ENCODE measurements around the gene S100A2. TPM values are rescaled to one million over a fixed set of nuclear protein-coding genes. Genes with fewer than 3 reads are reported as not detected.
A peak's percentile ranks its signal among the peaks of the same experiment; 100 is the strongest.
"Not testable (repeated sequence)": the region's sequence is repeated elsewhere in the genome, so short reads cannot be mapped to it uniquely, and the experiment has no call there.

The S100A2 gene
- total RNA-seq, 1 experiment from 2014 or later, result 0.24 TPM

DNA sequence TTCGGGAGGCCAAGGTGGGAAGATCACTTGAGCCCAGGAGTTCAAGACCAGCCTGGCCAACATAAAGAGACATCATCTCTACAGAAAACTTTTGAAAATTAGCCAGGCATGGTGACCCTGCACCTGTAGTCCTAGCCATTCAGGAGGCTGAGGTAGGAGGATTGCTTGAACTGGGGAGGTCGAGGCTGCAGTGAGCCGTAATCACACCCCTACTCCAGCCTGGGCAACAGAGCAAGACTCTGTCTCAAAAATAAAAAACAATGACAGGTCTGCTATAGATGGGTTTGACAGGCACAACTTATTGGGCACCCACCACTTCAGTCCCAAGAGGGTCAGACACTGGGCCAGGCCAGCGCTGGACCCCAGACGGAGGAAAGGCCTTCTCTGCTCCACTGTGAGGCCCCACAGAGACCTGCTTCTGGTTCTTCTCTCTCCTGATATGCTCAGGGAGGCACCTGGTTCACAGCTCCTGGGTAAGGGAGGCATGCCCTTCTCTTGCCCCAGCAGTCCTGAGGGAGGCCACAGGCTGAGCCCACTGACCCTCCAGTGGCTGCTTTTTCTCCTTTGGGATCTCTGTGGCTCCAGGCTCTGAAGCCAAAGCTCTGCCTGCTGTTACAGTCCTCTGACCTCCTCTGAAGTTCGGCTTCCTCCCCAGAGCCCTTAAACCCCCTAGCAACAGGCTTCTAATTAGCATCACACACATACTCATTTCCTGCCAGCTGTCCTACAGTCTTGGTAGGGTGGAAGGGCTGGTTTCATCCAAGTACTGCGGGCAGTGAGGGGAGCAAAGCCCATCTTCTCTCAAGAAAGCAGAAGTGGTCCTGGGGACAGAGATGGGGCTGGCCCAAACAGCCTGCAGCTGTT is 32.9 kb upstream of the S100A2 start:
- DNase-seq (ENCODE audit: low read depth, low spot score), result no peak
- in situ Hi-C loops (cut with HindIII; ENCODE audit: low pct_unique_long_range_greater_than_20kb, low sequenced_read_pairs), result no loop called here

DNA sequence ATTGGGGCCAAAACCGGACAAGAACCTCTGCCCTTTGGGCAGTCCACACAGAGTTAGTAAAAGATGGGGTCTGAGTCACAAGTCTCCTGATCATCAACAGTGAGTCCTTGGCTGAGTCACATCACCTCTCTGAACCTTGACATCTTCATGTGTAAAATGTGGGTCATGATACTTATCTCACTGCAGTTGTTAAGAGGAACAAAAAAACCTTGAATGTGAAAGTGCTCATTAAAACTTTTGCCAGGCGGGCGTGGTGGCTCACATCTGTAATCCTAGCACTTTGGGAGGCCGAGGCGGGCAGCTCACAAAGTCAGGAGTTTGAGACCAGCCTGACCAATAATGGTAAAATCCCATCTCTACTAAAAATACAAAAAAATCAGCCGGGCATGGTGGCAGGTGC is 31.6 kb upstream of the S100A2 start:
- no peak for DNase-seq (ENCODE audit: low read depth, low spot score)
- in situ Hi-C loops (cut with HindIII; ENCODE audit: low pct_unique_long_range_greater_than_20kb, low sequenced_read_pairs), result no loop called here

DNA sequence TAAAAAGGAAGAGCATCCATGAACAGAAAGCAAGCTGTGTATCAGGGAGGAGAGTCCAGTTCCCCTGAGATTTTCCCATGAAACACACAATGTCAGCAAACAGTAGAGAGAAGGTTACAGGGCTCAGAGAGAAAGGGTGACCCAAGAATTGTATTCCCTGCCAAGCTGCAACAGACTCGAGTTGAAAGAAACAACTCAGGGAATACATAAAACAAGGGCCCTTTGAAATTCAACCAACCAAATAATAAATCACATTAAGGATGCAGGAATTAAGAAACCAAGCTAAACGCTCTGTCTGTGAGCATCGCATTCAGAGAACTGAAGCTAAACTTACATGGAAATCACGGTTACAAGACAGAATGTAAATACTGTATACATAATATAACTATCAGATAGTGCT is 27.1 kb upstream of the S100A2 start:
- in situ Hi-C loops (cut with HindIII; ENCODE audit: low pct_unique_long_range_greater_than_20kb, low sequenced_read_pairs), result no loop called here
- peak; percentile 61 for DNase-seq (ENCODE audit: low read depth, low spot score)

DNA sequence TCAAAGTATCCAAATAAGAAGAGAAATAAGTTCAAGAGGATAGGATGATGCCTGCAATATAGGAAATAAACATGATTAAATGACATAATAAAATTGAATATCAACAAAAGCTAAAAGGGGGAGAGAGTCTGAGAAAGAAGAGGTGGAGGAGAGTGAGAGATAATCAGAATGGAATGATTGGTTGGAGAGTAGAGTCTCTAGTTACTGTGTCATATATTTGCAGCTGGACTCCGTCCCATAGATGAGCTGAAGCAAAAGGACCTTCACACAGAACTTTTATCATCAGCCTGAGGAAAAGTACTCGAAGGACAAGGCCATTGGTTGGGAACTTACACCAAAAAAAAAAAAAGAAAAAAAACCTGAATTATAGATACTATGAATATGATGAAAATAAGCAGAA is 22.8 kb upstream of the S100A2 start:
- in situ Hi-C loops (cut with HindIII; ENCODE audit: low pct_unique_long_range_greater_than_20kb, low sequenced_read_pairs), result no loop called here
- DNase-seq (ENCODE audit: low read depth, low spot score), result no peak

GRCh38 chr1:153588033-153588432 is 22.4 kb upstream of the S100A2 start:
- in situ Hi-C loops (cut with HindIII; ENCODE audit: low pct_unique_long_range_greater_than_20kb, low sequenced_read_pairs); DNase-seq (ENCODE audit: low read depth, low spot score): not testable (repeated sequence)

DNA sequence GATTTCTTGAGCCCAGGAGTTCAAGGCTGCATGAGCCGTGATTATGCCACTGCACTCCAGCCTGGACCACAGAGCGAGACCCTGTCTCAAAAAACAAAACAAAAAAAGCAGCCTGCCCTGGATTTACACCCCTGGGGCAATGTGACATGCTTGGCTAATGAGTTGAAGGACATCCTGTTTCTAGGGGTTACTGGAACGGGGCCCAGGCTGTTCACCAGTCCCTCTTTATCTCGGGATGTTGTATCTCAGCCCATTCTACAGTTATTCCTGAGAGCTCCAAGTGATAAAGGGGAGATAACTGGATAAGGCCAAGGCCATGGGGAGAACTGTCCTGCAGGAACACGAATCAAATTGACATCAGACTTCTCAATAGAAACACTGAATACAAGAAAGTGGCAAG is 21.7 kb upstream of the S100A2 start:
- DNase-seq (ENCODE audit: low read depth, low spot score), result no peak
- in situ Hi-C loops (cut with HindIII; ENCODE audit: low pct_unique_long_range_greater_than_20kb, low sequenced_read_pairs), result no loop called here

DNA sequence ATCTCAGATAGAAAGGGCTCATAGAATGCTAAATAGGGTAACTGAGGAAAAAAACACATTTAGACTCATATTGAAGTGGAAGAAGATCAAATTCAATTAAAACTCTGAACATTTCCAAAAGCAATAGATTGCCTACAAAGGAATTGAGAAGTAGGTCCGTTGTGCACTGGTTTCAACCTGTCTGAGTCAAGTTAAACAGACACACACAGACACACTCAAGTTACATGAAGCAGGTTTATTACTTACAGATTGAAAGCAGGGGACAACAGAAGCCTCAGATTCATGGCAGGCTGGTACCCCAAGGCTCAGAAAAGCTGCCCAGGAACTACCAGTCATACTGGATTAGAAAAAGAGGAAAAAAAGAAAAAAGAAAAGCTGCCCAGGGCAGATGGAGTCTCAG is 20.7 kb upstream of the S100A2 start:
- in situ Hi-C loops (cut with HindIII; ENCODE audit: low pct_unique_long_range_greater_than_20kb, low sequenced_read_pairs), result no loop called here
- no peak for DNase-seq (ENCODE audit: low read depth, low spot score)

DNA sequence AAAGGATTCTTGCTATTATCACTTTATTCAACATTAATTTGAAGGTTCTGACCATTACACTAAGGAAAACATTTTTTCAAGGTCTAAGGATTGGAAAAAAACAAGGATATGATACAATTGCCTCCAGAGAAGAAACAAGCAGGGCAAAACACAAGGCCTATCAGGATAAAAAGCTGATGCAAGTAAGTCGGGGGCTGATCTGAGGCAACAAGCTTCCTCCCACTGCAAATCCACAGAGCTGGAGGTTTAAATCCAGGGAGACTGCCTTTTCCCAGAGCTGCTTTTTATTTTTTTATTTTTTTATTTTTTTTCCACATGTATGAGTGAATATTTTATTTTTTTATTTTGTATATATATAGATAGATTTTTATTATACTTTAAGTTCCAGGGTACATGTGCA is 19.4 kb upstream of the S100A2 start:
- in situ Hi-C loops (cut with HindIII; ENCODE audit: low pct_unique_long_range_greater_than_20kb, low sequenced_read_pairs), result no loop called here
- no peak for DNase-seq (ENCODE audit: low read depth, low spot score)

DNA sequence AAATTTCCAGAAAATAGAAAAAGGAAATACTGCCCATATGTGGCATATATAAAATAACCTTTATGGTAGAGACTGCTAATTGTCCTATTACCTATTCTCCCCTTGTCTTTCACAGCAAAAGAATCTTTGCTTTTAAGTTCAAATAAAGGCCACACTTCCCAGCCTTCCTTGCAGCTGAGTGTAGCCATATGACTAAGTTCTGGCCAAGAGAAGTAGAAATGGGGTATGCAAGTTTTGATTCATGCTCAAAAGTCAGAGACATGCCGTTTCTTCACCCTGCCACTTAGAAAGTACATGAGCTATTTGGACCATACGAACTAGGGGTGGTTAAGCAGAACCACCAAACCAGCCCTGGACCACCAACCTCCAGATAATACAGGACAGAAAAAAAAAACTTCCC is 18.3 kb upstream of the S100A2 start:
- in situ Hi-C loops (cut with HindIII; ENCODE audit: low pct_unique_long_range_greater_than_20kb, low sequenced_read_pairs), result no loop called here
- no peak for DNase-seq (ENCODE audit: low read depth, low spot score)

- in situ Hi-C loops (cut with HindIII; ENCODE audit: low pct_unique_long_range_greater_than_20kb, low sequenced_read_pairs); DNase-seq (ENCODE audit: low read depth, low spot score): not testable (repeated sequence)
These were observed 17.9 kb upstream of the S100A2 start for GRCh38 chr1:153583514-153583913.

- DNase-seq (ENCODE audit: low read depth, low spot score); in situ Hi-C loops (cut with HindIII; ENCODE audit: low pct_unique_long_range_greater_than_20kb, low sequenced_read_pairs): not testable (repeated sequence)
These were observed 17.2 kb upstream of the S100A2 start for GRCh38 chr1:153582836-153583235.

- no peak for DNase-seq (ENCODE audit: low read depth, low spot score)
- in situ Hi-C loops (cut with HindIII; ENCODE audit: low pct_unique_long_range_greater_than_20kb, low sequenced_read_pairs), result no loop called here
These were observed 13.3 kb upstream of the S100A2 start for GRCh38 chr1:153578936-153579335.

DNA sequence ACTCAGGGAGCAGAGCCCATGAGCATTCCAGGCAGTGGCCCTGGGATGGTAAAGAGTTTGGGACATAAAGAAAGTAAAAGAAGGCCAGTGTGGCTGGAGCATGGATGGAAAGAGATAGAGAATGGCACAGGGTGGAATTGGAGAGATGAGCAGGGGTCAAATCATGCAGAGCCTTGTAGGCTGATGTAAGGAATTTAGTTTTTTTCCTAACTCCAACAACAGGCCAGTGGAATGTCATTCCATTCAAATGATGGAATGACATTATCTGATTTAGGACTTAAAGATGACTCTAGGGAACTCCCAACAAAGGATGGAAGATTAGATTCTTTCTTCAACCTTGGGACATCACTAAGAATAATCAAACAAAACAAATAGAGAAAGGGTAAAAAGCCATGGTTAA is 12.8 kb upstream of the S100A2 start:
- DNase-seq (ENCODE audit: low read depth, low spot score), result no peak
- in situ Hi-C loops (cut with HindIII; ENCODE audit: low pct_unique_long_range_greater_than_20kb, low sequenced_read_pairs), result no loop called here

GRCh38 chr1:153577624-153578051 is 12.0 kb upstream of the S100A2 start:
- in situ Hi-C loops (cut with HindIII; ENCODE audit: low pct_unique_long_range_greater_than_20kb, low sequenced_read_pairs), result no loop called here
- DNase-seq (ENCODE audit: low read depth, low spot score), result no peak

- in situ Hi-C loops (cut with HindIII; ENCODE audit: low pct_unique_long_range_greater_than_20kb, low sequenced_read_pairs), result no loop called here
- no peak for DNase-seq (ENCODE audit: low read depth, low spot score)
These were observed 11.5 kb upstream of the S100A2 start for GRCh38 chr1:153577138-153577537.

GRCh38 chr1:153575497-153575896 is 9.9 kb upstream of the S100A2 start:
- DNase-seq (ENCODE audit: low read depth, low spot score), result not testable (repeated sequence)

GRCh38 chr1:153575081-153575491 is 9.4 kb upstream of the S100A2 start:
- DNase-seq (ENCODE audit: low read depth, low spot score); in situ Hi-C loops (cut with HindIII; ENCODE audit: low pct_unique_long_range_greater_than_20kb, low sequenced_read_pairs): not testable (repeated sequence)

More at GRCh38 chr1:153575497-153575896, 9.9 kb upstream of the S100A2 start:
- in situ Hi-C loops (cut with HindIII; ENCODE audit: low pct_unique_long_range_greater_than_20kb, low sequenced_read_pairs), result not testable (repeated sequence)

- in situ Hi-C loops (cut with HindIII; ENCODE audit: low pct_unique_long_range_greater_than_20kb, low sequenced_read_pairs), result no loop called here
- no peak for DNase-seq (ENCODE audit: low read depth, low spot score)
These were observed 7.7 kb upstream of the S100A2 start for GRCh38 chr1:153573351-153573750.

DNA sequence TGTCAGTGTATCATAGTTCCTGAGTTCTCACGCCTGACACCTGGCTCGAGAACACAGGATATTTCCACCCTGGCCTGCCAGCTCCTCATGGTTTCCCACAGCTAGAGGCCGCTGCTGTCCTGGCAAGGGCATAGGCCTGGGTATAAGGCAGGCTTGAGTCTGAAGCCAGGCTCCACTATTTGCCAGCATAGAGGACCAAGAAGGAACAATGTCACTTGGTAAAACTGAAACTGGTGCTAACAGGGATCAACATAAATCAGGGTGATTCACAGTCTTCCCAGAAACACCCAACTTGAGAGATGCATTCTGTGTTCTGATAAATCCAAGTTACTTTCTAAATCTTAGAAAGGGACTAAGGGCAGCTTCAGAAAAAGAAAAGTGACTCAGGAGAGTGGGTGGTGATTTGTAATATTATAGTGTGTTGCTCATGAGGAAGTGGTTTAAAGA is 6.9 kb upstream of the S100A2 start:
- DNase-seq (ENCODE audit: low read depth, low spot score), result peak; percentile 93
- in situ Hi-C loops (cut with HindIII; ENCODE audit: low pct_unique_long_range_greater_than_20kb, low sequenced_read_pairs), result no loop called here

All from SK-MEL-5 (cell line).